Hematopoietic multipotent progenitor cell treated with erythropoietin and hydrocortisone succinate and interleukin-3 and kit ligand, for 8 days (in vitro differentiated cells): ENCODE measurements around the gene NUB1.

Source experiments
- DNase-seq: peaks from one replicate; pipeline ENCODE4 v3.0.0-alpha.2; 2015

NUB1 gene

GRCh38 chr7:151392002-151392401, 50.4 kb downstream of the NUB1 start:
- DNase-seq = no peak

- DNase-seq = no peak
Observed at GRCh38 chr7:151392426-151392825, 50.8 kb downstream of the NUB1 start.

GRCh38 chr7:151393031-151393977, 51.7 kb downstream of the NUB1 start:
- DNase-seq = no peak

GRCh38 chr7:151394076-151395035, 52.7 kb downstream of the NUB1 start:
- DNase-seq = no peak

- no peak for DNase-seq
Observed at GRCh38 chr7:151395036-151395367, 53.4 kb downstream of the NUB1 start.

GRCh38 chr7:151396328-151396970, 54.8 kb downstream of the NUB1 start:
- DNase-seq = no peak

GRCh38 chr7:151397026-151397425, 55.4 kb downstream of the NUB1 start:
- no peak for DNase-seq

- DNase-seq = no peak
Observed at GRCh38 chr7:151398446-151399304, 57.1 kb downstream of the NUB1 start.

- DNase-seq = no peak
Observed at GRCh38 chr7:151399305-151399601, 57.6 kb downstream of the NUB1 start.

GRCh38 chr7:151399906-151400305, 58.3 kb downstream of the NUB1 start:
- DNase-seq = no peak

- no peak for DNase-seq
Observed at GRCh38 chr7:151400626-151401315, 59.2 kb downstream of the NUB1 start.

GRCh38 chr7:151402029-151402835, 60.6 kb downstream of the NUB1 start:
- DNase-seq = no peak

- no peak for DNase-seq
Observed at GRCh38 chr7:151403764-151404163, 62.2 kb downstream of the NUB1 start.

- DNase-seq = no peak
Observed at GRCh38 chr7:151404216-151405011, 62.8 kb downstream of the NUB1 start.

- no peak for DNase-seq
Observed at GRCh38 chr7:151405056-151405455, 63.4 kb downstream of the NUB1 start.

- DNase-seq = no peak
Observed at GRCh38 chr7:151405588-151405987, 64.0 kb downstream of the NUB1 start.

GRCh38 chr7:151406051-151406875, 64.7 kb downstream of the NUB1 start:
- DNase-seq = no peak

- DNase-seq = no peak
Observed at GRCh38 chr7:151406886-151407583, 65.4 kb downstream of the NUB1 start.

- no peak for DNase-seq
Observed at GRCh38 chr7:151408498-151408838, 66.9 kb downstream of the NUB1 start.
